Cardiac fibroblast (primary cell): ENCODE results near the gene GJA9.
"Not testable (repeated sequence)": the region's sequence is repeated elsewhere in the genome, so short reads cannot be mapped to it uniquely, and the experiment has no call there.

ENCODE experiments used
- DNase-seq, 2 donors: peaks; one replicate each; pipeline versions ENCODE4 v3.0.0 to v3.0.0-alpha.2; 2010; ENCODE audit warnings: low read depth in 2 of 2
- H3K4me3 ChIP-seq, 2 donors: replicated peaks in 1 of 2; 1 replicate in 1 of 2; 2 replicates in 1 of 2; pipeline ENCODE4 v1.5.1; 2011; ENCODE audit warnings: low read depth in 2 of 2, low read length in 2 of 2, mild to moderate bottlenecking in 2 of 2, moderate library complexity in 1 of 2
- TF ChIP-seq, protein P1 (sequence below): IDR thresholded peaks from one replicate; pipeline ENCODE4 v1.5.1; 2011; ENCODE audit warnings: low read depth, mild to moderate bottlenecking, low read length, inconsistent platforms

GJA9 gene

DNA sequence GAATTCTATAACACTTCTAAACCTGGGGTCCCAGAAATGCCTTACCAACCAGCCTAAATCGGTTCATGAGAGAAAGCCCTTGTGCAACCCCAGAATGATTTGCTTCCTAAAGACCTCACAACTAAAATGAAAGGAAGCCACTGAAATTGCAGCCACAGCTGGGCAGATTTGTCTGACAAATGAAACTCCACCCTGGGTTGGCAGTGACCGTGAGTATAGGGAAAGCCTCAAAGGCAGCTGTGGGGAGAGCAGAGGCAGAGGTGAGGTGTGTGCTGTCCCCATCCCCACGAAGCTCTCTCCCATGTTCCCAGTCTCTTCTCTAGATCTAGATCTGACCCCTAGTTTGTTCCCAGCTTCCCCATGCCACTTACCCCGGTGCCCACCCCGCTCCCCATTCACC is 37.2 kb upstream of the GJA9 start:
- no peak for DNase-seq
- TF ChIP-seq, protein P1, sequence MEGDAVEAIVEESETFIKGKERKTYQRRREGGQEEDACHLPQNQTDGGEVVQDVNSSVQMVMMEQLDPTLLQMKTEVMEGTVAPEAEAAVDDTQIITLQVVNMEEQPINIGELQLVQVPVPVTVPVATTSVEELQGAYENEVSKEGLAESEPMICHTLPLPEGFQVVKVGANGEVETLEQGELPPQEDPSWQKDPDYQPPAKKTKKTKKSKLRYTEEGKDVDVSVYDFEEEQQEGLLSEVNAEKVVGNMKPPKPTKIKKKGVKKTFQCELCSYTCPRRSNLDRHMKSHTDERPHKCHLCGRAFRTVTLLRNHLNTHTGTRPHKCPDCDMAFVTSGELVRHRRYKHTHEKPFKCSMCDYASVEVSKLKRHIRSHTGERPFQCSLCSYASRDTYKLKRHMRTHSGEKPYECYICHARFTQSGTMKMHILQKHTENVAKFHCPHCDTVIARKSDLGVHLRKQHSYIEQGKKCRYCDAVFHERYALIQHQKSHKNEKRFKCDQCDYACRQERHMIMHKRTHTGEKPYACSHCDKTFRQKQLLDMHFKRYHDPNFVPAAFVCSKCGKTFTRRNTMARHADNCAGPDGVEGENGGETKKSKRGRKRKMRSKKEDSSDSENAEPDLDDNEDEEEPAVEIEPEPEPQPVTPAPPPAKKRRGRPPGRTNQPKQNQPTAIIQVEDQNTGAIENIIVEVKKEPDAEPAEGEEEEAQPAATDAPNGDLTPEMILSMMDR: no peak
- no peak overlapping the region for H3K4me3 ChIP-seq

DNA sequence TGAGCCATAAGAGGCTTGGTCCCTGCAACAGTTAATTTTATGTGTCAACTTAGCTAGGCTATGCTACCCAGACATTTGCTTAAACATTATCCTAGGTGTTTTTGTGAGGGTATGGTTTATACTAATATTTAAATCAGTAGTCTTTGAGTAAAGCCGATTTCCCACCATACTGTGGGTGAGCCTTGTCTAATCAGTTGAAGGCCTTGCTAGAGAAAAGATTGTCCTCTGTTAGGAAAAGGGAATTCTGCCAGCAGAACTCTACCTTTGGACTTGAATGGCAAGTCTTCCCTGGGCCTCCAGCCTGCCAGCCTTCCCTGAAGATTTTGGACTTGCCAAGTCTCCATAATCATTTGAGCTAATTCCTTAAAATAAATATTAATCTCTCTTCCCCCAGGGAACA is 36.4 kb upstream of the GJA9 start:
- TF ChIP-seq, protein P1: no peak
- DNase-seq: no peak
- no peak overlapping the region for H3K4me3 ChIP-seq

DNA sequence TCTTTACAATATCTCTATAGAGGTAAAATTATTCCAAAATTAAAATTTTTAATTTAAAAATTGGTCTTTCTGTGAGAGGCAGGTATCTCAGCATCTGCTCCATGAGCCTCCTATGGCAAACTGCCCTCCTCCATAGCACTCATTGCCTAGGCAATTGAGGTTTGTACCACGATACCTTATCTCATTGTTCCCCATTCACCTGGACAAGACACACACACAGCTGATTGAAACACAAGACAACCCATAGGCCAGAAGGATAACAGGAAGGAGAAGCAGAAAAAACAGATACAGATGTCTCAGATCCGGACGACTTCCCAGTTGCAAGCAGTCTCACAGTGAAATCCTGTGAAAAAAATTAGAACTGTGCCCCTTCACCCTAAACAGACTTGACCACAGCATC is 36.0 kb upstream of the GJA9 start:
- H3K4me3 ChIP-seq: no peak overlapping the region
- TF ChIP-seq, protein P1: no peak
- no peak for DNase-seq

DNA sequence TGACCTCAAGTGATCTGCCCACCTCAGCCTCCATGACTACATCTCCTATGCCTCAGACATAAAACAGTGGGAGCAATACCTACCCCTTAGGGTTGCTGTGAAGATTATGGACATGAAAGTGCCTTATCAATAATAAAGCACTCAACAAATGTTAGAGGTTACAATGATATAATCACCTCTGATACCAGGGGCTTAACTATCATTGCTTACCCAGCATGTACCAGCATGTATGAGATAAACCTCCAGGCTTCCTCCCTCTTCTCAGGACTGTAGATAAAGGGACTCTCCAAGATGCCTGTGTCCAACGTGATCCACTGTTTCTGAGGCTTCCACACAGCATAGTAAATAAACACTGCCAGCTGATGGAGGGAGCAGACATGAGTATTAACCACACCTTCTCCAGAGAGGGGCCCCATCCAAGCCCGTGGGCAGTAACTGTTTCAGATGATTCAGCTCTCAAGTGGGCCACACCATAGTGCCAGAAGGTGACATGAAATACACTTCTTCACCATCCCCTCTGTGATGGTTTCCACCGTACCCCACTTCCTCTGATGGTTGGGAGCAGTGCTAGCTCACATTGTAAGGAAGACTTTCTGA is 34.1 kb upstream of the GJA9 start:
- DNase-seq: no peak
- no peak overlapping the region for H3K4me3 ChIP-seq
- TF ChIP-seq, protein P1: no peak

DNA sequence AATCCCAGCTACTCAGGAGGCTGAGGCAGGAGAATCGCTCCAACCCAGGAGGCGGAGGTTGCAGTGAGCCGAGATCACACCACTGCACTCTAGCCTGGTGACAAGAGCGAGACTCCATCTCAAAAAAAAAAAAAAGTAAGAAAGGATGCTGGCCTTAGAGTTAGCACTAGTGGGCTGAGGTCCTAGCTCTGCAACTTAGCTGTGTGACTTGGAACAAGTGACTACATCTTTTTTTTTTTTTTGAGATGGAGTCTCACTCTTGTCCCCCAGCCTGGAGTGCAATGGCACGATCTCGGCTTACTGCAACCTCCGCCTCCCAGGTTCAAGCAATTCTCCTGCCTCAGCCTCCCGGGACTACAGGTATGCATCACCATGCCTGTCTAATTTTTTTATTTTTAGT is 33.5 kb upstream of the GJA9 start:
- DNase-seq: not testable (repeated sequence)

DNA sequence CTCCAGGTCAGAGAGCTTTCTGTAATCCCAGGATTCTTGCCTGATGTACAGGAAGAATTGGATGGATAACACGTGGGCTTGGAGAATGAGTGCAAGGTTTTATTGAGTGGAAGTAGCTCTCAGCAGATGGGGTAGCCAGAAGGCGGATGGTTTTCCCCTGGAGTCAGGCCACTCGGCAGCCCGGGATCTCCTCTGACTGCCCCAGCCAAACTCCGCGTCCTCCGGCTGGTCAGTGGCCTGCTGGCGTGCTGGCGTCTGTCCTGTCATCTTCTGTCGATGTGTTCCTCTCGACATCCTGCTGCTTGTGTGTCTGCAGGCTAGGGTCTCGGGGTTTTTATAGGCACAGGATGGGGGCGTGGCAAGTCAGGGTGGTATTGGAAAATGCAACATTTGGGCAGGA is 27.4 kb upstream of the GJA9 start:
- no peak overlapping the region for H3K4me3 ChIP-seq
- TF ChIP-seq, protein P1: no peak
- no peak for DNase-seq

More for the DNA sequence above, 33.5 kb upstream of the GJA9 start:
- not testable (repeated sequence) for H3K4me3 ChIP-seq

DNA sequence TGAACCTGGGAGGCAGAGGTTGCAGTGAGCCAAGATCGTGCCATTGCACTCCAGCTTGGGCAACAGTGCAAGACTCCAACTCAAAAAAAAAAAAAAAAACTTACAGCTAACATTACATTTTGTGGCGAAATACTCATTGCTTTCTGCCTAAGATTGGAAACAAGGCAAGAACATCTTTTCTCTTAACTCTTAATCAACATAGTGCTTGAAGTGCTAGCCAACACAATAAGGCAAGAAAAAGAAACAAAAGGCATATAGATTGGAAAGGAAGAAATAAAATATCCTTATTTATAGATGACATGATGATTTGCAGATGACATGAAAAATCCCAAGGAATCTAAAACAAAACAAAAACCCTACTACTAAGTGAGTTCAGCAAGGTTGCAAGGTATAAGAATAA is 24.6 kb upstream of the GJA9 start:
- no peak for DNase-seq
- TF ChIP-seq, protein P1: no peak
- H3K4me3 ChIP-seq: no peak overlapping the region
